Hippocampal formation (tissue), 2 donors: ENCODE results near the gene KCNG4.
"Not testable (repeated sequence)": the region's sequence is repeated elsewhere in the genome, so short reads cannot be mapped to it uniquely, and the experiment has no call there.

ENCODE experiments used
- DNase-seq, 2 donors: peaks; one replicate each; lab custom pipeline; 2025; lab: John Stamatoyannopoulos, UW

KCNG4 gene

DNA sequence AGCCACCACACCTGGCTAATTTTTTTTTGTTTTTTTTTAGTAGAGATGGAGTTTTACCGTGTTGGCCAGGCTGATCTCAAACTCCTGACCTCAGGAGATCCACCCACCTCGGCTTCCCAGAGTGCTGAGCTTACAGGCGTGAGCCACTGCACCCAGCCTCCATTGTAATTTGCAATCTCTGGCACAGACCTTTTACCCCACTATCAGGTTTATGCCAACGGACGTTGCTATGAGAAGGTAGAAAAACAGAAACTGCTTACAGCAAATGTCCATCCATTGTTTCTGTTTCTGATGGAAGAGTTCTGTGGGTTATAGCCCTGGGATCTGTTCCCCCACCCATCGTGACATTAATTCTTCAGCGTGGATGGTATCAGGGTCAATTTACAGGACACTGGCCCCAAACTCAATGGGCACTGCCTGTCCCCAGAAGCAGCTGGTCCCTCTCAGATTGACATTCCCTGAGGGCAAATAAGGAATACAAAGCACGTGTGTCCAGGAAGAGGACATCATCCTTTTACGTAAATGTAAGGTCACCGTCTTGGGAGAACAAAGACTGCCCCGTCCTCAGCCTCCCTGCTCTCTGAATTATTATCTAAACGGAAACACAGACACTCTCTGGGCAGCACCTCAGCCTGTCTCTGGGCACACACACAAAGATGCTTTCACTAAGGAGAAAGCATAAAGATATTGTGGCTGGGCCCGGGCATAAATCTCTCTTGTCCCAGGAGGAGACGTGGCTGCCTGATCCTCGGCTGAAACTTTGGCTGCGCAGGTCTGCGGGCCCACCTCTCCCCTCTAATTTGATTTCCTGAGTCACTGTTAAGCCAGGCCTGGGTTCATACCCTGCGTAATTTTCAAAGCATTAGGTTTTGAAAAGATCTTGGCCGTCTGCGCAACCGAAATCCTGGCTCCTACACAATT lies 5.2 kb downstream of the KCNG4 start:
- DNase-seq, result no peak

DNA sequence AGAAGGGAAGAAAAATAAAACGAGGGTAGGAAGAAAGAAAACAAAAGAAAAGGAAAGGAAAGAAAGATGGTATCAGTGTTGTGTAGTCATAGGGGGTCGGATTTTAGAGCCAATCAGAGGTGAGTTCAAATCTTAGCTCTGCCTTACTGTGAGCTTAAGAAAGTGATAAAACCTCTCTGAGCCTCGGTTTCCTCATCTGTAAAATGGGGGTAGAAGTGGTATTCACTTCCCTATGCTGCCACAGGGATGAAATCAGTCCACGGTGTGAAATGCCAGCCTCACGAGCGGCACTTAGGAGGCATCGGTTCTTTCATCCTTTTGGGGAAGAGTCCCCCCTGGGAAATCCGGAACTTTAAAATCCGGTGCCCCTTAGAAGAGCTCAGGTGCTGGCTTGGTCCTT lies 6.1 kb downstream of the KCNG4 start:
- no peak for DNase-seq

DNA sequence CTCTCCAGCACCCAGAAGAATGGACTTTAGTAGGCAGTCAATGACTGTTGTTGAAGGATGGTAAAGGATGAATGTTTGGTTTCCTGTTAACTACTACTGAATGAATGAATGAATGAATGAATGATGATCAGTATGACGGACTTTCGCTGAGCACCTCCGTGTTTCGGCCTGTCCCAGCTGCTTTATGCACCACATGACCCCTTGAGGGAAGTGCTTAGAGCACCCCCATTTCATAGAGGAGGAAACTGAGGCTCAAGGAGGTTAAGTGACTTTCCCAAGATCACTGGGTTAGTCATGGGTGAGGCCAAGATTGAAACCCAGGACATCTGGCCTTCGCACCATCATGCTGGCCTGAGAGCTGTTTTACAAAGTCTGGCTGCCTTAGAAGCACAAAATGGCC lies 6.8 kb downstream of the KCNG4 start:
- no peak for DNase-seq

DNA sequence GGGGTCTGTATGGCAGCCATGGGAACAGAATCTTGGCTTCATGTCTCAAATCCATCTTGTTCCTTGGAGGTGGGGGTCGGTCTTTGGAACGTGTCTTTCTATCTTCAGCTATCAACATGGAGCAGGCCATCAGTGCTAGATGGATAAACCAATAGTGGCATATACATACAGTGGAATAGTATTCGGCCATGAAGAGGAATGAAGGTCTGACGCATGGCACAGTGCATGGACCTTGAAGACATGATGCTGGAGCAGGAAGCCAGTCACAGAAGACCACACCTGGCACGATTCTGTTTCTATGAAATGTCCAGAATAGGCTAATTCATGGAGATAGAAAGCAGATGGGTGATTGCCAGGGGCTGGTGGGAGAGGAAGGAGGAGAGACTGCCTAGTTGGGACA lies 7.8 kb downstream of the KCNG4 start:
- no peak for DNase-seq

DNA sequence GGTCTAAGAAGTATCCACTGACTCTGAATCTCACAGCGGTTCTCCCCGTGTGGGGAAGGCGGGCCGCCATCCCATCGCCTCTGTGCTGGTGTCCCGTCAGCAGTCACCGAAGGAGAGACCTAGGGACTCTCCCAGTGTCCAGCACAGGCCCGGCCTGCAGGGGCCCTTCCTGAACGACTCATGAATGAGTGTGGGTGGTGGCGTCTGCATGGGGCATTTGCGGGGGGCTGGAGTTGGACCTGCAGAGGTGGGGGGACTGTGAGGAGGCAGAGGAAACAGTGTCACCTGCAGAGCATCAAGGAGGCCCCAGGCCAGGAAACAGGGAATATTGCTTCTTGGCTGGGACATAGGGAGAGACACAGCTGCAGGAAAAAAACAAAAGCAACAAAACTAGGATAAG lies 10.3 kb downstream of the KCNG4 start:
- no peak for DNase-seq

DNA sequence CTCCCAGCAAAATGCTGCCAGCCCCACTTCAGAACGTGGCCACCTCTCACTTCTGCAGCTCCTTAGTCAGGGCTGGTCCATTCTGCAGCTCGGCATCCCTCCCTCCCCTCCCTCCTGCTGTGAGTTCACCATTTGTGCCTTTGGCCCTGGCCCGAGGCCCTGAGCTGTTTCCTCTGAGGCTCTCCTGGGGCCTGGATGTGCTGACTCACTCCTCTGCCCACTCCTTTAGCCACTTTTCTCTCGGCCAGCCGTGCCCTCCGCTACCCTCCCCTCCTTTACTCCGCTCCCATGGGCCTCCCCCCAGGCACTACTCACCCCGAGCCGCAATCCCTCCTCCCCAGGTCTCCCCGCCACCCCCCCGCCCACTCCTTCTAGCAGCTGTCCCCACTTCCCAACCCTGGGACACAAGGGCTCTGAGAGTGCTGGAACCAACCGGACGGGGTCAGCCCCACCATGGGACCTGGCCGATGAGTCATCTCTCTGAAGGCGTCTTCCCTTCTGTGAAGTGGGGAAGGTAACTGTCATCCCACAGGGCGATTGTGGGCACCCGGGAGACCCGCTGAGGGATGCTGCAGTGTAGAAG lies 11.5 kb downstream of the KCNG4 start:
- DNase-seq, result no peak

DNA sequence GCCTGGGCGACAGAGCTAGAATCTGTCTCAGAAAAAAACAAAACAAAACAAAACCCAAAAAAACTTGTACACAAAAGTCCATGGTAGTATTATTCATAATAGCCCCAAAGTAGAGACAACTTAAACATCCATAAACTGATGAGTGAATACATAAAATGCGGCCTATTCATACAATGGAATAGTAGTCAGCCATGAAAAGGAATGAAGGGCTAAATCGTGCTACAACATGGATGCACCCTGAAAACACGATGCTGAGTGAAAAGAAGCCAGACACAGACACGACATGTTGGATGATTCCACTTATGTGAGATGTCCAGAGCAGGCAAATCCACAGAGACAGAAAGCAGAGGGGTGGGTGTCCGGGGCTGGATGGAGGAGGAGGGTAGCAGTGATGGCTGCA lies 12.3 kb downstream of the KCNG4 start:
- no peak for DNase-seq

DNA sequence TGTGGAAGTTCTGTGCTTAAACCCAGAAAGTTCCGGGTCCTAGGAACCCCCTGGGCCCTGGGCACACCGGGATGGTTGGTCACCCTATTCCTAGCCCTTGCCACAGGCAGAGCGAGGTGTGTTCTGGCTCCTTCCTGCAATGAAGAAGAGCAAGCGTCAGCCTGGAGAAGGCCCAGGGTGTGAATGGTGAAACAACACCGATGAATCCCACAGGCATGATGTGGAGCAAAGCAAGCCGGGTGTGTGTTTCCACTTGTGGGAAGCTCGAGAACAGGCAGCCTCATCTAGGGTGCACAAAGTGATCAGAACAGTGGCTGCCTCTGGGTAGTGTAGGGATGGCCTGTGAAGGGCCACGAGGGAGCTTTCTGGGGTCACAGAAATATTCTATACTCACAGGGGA lies 13.8 kb downstream of the KCNG4 start:
- DNase-seq, result no peak

DNA sequence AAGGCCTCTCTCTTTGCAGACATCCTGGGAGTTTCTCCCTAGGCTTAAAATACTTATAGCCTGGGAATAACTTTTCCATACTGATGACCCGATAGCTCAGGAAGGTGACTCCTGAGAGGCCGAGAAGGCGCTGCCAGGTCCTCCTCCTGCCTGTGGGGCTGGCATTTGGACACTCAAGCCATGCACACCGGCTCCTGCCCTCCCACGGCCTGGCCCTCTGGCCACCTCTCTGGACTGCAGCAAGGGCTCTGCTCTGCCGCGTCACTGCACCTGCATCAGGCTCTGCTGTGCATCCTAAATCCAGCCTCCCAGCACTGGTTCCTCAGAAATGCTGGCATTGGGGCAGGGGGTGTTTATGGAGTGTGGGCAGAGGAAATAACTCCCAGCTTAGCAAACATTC lies 14.2 kb downstream of the KCNG4 start:
- DNase-seq, result no peak

DNA sequence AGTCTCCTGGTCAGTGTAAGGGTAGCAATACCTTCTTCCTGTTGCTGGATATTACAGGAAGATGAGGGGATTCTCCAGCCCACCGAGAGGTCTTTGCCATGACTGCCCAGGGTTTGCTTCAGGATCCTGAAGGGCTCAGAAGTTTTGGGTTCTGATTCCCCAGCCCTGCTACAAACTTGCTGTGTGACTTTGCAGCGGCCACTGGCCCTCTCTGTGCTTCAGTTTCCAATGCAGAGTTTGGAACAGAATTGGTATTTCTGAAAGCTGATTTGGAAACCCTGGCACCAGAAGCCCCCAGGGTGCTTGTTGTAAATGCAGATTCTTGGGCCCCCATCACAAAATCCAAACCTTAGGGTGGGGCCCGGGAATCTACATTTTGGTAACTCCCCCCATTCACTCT lies 14.7 kb downstream of the KCNG4 start:
- DNase-seq, result no peak

DNA sequence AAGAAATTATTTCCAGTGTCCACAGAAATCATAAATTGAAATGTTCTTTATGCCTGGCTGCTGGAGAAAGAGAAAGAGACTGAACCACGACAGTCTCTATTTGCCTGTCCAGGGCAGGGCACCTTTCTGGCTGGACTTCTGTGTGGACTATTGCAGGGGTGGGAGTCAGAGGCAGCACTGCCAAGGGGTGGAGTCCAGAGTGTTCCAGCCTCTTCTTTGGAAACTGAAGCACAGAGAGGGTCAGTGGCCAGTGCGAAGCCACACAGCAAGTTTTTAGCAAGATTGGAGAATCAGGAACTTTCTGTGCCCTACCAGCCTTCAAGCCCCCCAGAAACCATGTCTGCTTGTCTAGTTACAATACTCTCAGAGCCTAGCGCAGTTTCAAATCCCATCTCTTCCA lies 15.3 kb downstream of the KCNG4 start:
- no peak for DNase-seq

DNA sequence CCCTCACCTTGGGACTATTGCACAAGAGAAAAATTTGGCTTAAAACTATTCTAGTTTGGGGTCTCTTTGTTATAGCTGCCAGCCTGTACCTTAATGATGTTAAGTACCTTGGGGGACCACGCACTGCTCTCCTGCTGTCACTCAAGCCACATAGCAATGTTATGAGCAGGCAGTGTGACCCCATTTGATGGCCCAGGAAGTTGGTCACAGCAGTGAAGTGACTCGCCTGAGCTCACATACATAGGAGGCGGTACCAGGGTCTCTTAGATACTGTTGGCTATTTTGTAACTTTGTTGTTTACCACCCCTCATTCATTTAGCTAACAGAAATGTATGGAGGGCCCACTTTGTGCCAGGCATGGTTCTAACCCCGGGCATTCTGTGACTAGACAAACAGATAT lies 16.4 kb downstream of the KCNG4 start:
- no peak for DNase-seq

DNA sequence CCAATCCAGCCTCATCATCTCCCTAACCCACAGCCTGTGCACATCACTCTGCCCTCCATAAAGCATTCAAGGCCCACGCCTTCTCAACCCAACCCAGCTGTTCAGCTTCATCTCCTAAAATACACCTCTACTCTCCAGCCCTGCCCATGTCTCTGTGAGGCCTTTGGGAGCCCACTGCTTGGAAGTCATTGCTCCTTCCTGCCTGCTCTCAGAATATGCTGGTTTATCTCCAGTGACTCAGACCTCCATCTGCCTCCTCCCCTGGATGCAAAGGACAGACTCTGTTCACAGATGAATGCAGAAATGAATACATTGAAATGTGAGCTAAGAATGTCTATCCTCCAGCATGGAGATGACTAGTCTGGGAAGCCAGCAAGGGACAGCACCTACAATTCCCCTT lies 19.0 kb downstream of the KCNG4 start:
- DNase-seq, result no peak

DNA sequence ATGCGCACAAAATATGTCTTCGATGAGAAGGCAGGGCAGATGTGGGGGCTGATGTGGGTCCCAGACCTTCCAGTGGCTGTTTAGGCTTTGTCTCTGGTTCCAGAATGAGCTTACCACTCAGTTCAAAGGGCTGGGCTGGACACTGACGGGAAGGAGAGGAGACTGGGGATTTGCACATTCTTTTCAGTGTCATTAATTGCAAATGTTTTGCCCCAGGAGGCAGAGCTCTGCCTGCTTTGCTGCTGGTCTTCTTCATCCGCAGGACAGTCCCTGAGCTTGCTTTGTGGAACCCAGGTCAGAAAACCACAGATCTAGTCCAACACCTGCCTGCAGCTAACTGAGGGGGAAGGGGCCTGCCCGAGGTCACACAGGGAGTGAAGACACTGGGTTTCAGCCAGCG lies 20.9 kb downstream of the KCNG4 start:
- no peak for DNase-seq

DNA sequence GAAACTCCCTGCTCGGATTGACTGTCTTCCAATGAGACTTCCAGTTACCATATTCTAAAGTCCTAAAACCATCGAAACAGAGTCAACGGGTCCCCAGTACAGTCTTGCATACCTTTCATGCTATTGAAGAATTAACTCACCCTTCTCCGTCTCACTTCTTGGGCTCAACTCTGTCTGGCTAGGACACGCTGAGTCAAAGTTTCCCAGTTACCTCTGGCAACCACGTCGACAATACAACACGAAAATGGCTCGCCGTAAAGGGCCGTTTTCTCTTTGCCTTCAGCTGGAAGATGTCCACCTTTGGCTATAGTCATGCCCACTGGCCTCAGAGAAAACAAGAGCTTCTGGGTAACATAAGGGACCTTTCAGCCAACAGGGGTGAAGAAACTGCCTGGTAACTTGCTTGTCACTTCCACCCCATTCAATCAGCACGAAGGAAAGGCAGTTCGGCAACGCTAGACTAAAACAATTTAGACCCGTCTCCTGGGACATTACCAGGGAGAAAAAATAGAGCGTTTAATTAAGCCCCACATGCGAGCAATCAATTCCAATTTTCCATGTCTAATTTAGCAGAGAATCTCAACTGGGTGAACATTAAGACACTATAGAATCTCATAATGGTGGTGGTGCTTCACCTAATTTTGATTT lies 21.5 kb downstream of the KCNG4 start:
- no peak for DNase-seq

DNA sequence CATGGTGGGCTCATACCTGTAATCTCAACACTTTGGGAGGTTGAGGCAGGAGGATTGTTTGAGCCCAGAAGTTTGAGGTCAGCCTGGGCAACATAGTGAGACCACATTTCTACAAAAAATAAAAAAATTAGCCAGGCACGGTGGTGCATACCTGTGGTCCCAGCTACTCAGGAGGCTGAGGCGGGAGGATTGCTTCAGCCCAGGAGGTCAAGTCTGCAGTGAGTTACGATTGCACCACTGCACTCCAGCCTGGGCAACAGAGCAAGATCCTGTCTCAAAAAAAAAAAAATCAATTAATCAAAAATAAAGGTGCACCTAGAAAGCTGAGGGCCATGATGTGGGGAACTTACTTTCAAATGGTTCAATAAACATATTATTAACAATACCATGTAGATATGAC lies 23.7 kb downstream of the KCNG4 start:
- not testable (repeated sequence) for DNase-seq

DNA sequence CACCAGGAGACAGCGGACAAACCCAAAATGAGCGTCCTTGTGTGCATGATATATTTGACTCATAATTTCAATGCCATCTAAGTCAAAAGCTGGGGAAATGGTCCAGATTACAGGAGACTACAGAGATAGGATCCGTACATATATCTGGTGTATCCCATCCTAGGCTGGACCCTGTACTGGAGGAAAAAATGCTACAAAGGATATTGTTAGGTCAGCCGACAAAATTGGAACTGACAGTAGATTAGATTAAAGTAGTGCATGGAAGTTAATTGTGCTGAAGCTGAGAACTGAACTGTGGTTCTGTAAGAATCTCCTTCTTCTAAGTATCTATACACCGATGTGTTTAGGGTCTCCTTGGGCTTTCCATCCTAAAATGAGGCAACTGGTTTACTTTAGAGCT lies 24.3 kb downstream of the KCNG4 start:
- no peak for DNase-seq

DNA sequence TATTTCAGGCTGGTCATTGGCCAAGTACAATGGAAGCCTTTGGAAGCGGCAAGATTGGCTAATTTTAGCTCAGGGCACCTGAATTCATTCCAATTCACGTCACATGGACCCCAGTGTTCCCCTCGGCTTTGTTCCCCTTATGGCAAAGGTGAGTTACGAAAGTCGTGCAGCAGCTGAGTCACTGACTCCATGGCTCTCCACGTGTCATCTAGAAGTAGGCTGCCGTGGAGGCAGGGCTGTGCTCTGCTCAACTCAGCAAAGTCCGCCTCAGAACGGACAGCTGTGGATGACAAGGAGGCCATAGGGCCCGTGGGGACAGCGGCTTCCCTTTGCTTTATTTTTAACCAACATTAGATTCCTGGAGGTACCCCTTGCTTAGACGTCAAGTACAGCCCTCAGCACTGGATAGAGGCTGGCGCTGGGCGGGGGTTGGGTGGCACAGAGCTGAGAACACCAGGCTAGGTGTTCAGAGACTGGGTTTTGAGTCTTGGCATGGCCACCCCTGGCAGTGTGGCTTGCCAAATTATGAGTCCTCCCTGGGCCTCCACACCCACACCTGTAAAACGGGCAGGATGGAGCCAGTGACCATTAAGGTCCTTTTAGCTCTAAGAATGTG lies 25.3 kb downstream of the KCNG4 start:
- DNase-seq, result no peak

DNA sequence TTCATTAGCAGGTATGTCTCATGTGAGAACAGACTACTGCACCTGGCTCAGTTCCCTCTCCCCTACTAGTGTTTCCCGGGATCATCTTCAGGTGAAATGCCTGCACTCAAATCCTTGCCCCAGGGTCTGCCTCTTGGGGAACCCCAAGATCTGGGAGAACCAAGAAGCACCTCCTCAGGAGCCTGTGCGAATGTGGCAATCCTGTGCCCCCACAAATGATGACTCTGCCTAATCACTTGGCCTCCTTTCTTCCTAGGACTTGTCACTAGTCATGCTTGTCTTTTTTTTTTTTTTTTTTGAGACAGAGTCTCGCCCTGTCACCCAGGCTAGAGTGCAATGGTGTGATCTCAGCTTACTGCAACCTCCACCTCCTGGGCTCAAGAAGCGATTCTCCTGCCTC lies 27.2 kb downstream of the KCNG4 start:
- no peak for DNase-seq

DNA sequence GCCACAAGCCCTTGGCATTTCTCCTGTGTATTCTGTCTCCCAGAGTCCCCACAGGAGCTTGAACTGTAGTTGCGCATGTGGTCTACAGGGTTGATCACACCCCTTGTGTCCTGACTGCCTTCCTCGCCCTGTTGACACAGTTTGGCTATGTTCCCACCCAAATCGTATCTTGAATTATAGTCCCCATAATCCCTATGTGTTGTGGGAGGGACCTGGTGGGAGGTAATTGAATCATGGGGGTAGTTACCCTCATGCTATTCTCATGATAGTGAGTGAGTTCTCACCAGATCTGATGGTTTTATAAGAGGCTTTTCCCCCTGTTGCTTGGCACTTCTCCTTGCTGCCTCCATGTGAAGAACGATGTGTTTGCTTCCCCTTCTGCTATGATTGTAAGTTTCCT lies 27.7 kb downstream of the KCNG4 start:
- no peak for DNase-seq

DNA sequence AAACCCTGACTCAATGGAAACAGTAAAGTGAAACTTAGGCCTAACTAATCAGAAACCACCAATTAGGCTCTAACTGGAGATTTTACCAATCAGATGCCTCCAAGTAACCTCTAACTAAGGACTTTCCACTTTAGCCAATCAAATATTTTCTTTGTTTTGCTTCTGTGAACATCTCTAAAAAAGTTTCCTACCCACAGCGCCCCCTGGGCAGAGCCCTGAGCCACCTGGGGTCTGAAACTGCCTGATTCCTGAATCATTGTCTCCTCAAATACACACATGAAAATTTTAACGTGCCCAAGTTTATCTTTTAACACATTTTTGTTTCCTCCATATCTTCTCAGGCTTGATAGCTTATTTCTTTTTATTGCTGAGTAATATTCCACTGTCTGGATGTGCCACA lies 29.8 kb downstream of the KCNG4 start:
- no peak for DNase-seq

DNA sequence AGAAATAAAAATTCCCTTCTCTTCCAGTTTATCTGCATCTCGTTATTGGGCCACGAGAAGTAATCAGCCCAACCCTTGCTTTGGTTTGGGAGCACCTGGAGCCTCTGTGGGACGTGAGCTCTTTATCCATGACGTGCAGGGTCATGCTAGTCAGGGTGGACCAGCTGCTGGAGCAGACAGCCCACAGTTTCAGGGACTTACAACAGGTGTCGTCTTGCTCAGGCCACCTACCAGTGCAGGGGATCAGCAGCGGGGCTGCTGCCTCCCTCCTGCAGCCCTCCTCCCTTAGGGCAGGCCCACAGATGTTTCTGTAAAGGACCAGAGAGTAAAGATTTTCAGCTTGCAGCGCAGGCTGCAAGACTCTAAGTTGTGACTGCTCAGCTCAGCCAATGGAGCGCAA lies 31.9 kb downstream of the KCNG4 start:
- DNase-seq, result no peak

DNA sequence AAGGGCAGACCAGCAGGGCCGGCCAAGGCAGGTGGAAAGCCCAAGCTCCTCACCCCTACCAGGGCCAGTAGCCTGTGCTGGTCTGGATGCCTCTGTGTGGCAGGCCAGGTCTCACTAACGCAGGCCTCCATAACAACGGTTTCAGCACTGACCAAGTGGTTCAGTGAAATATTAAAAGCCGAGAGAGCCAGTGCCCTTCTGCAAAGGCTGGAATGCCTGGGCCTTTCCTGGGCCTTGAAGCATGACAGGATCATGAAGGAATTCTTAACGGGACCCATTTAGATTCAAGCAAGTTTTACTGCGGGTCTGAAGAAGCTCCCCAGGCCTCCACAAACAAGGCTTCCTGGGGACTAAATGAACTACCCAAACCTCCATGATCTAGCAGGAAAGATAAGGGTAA lies 32.6 kb downstream of the KCNG4 start:
- DNase-seq, result no peak
